OCI-LY7 (cell line): Measurements from ENCODE around the gene PARVB. TPM values are rescaled to one million over a fixed set of nuclear protein-coding genes. Genes with fewer than 3 reads are reported as not detected.

Experiments used
- BruUV-seq: library from RNA; stranded (reverse); fragments of 400-500 nt; replicated peaks from 2 replicates; lab custom pipeline; 2021; lab: Mats Ljungman, UMichigan
- CTCF ChIA-PET: fragments of 300-600 bp; sonication (Branson Sonifier 250); formaldehyde crosslinking; loops from one replicate; lab custom pipeline; 2022; ENCODE audit warnings: antibody characterized with exemption; ENCODE audit not compliant: unreplicated experiment; lab: Charles Lee
- POLR2A ChIA-PET: fragments of 300-600 bp; sonication (Branson Sonifier 250); formaldehyde crosslinking; loops from one replicate; lab custom pipeline; 2022; ENCODE audit warnings: antibody characterized with exemption; lab: Charles Lee
- DNase-seq: peaks from one replicate; pipeline ENCODE4 v3.0.0-alpha.2; 2015; ENCODE audit warnings: low spot score
- H2AFZ ChIP-seq: fragments of 200-600 bp; sonication (generic), shearing (Covaris generic); 2 replicates; pipeline ENCODE4 v1.6.1; 2014; ENCODE audit warnings: mild to moderate bottlenecking, antibody characterized with exemption, low read length, moderate library complexity
- H3K27ac ChIP-seq: fragments of 200-600 bp; sonication (generic); 2 replicates; pipeline ENCODE4 v1.5.1; 2014; ENCODE audit warnings: mixed run types, low read depth, mild to moderate bottlenecking, moderate library complexity, low read length, inconsistent platforms; ENCODE audit not compliant: poor library complexity, severe bottlenecking
- H3K36me3 ChIP-seq: fragments of 200-600 bp; sonication (generic); 2 replicates; pipeline ENCODE4 v1.6.1; 2014; ENCODE audit warnings: mild to moderate bottlenecking, antibody characterized with exemption, low read length, moderate library complexity, mixed read lengths; ENCODE audit not compliant: insufficient read depth
- H3K4me1 ChIP-seq: fragments of 200-600 bp; sonication (generic); 2 replicates; pipeline ENCODE4 v1.5.1; 2014; ENCODE audit warnings: mild to moderate bottlenecking, low read length; ENCODE audit not compliant: insufficient read depth, poor library complexity, severe bottlenecking
- H3K4me2 ChIP-seq: fragments of 200-600 bp; sonication (generic); 2 replicates; pipeline ENCODE4 v1.6.1; 2014; ENCODE audit warnings: mild to moderate bottlenecking, low read length
- H3K4me3 ChIP-seq: fragments of 200-600 bp; sonication (generic); 2 replicates; pipeline ENCODE4 v1.5.1; 2014; ENCODE audit warnings: mild to moderate bottlenecking, low read depth, low read length; ENCODE audit not compliant: poor library complexity, severe bottlenecking
- H3K79me2 ChIP-seq: fragments of 200-600 bp; sonication (generic); 2 replicates; pipeline ENCODE4 v1.6.1; 2016; ENCODE audit warnings: low read depth, mild to moderate bottlenecking, low read length, moderate library complexity, mixed read lengths; ENCODE audit not compliant: insufficient read depth
- H3K9me2 ChIP-seq: fragments of 200-600 bp; sonication (generic); 2 replicates; pipeline ENCODE4 v1.6.1; 2016; ENCODE audit warnings: mild to moderate bottlenecking, low read length, mixed read lengths; ENCODE audit not compliant: insufficient read depth
- H3K9me3 ChIP-seq: fragments of 200-600 bp; sonication (generic); 2 replicates; pipeline ENCODE4 v1.6.1; 2014; ENCODE audit warnings: mild to moderate bottlenecking, mixed run types, low read length, mixed read lengths
- H4K20me1 ChIP-seq: fragments of 200-600 bp; sonication (generic); 2 replicates; pipeline ENCODE4 v1.6.1; 2014; ENCODE audit warnings: mild to moderate bottlenecking, antibody characterized with exemption, low read length, moderate library complexity, mixed read lengths; ENCODE audit not compliant: insufficient read depth
- EZH2phosphoT487 ChIP-seq: fragments of 200-600 bp; sonication (generic); IDR thresholded peaks from 2 replicates; pipeline ENCODE4 v1.6.1; 2018; ENCODE audit warnings: low read depth, borderline replicate concordance, mild to moderate bottlenecking, mixed run types, antibody characterized with exemption, low read length, moderate library complexity, mixed read lengths
- intact Hi-C: fragments of 100-400 bp; cut with micrococcal nuclease; formaldehyde crosslinking; loops from one replicate; pipeline ENCODE4 v1.10.0; 2022; ENCODE audit not compliant: unreplicated experiment
- total RNA-seq, 2 experiments: library from RNA; depleted of rRNA in 1 of 2; stranded (reverse); fragments of >200 nt in 1 of 2; shearing (Covaris generic) in 1 of 2; gene quantifications; 2 replicates each; pipeline ENCODE4 v1.2.3, GENCODE V29; 2014 to 2022
- TF ChIP-seq, protein P1 (sequence below): fragments of 200-600 bp; sonication (generic); conservative IDR thresholded peaks from 2 replicates; pipeline ENCODE4 v1.5.1; 2014; ENCODE audit warnings: mild to moderate bottlenecking, antibody characterized with exemption, low read length, moderate library complexity, mixed read lengths

The PARVB gene
- total RNA-seq, 2 experiments from 2014 or later: 0.34 TPM; not detected in 1

DNA sequence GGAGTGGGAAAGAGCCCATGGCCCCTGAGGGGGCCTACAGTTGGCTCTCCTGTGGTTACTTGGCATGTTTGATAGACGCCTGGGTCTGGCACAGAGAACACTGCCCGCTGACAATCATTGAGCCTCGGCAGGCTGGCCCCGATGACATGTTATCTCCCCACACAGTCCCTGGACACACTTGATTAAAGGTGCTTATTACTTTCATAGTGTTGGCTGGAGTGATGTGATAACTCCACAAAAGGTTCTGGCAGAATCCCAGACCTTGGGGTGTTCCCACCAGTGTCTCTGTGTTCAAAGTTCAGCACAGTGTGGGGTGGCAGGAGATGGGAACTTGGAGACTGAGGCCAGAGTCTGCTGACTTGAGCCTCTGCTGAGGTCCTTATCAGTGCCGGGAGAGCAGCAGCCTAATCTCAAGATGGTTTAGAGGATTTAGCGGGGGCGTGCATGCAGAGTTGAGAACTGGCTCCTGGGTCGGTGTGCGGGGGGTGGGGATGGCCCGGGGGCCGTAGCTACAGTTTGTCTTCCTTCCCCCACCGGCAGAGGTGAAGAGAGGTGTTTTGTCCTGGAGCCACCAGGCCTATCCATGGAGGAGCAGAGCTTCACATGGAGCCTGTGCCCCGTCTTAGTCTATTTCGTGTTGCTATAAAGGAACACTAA lies 22.5 kb downstream of the PARVB start:
- TF ChIP-seq EZH2phosphoT487: no peak
- TF ChIP-seq, protein P1, sequence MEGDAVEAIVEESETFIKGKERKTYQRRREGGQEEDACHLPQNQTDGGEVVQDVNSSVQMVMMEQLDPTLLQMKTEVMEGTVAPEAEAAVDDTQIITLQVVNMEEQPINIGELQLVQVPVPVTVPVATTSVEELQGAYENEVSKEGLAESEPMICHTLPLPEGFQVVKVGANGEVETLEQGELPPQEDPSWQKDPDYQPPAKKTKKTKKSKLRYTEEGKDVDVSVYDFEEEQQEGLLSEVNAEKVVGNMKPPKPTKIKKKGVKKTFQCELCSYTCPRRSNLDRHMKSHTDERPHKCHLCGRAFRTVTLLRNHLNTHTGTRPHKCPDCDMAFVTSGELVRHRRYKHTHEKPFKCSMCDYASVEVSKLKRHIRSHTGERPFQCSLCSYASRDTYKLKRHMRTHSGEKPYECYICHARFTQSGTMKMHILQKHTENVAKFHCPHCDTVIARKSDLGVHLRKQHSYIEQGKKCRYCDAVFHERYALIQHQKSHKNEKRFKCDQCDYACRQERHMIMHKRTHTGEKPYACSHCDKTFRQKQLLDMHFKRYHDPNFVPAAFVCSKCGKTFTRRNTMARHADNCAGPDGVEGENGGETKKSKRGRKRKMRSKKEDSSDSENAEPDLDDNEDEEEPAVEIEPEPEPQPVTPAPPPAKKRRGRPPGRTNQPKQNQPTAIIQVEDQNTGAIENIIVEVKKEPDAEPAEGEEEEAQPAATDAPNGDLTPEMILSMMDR: no peak
- CTCF ChIA-PET: no interaction called here
- no peak overlapping the region for H2AFZ ChIP-seq
- H3K4me2 ChIP-seq: no peak overlapping the region
- no peaks in the 10 kb centered on the region for H3K4me1 ChIP-seq
- no peaks in the 10 kb centered on the region for H4K20me1 ChIP-seq
- intact Hi-C loops: no loop called here
- no peaks in the 10 kb centered on the region for H3K36me3 ChIP-seq
- DNase-seq: no peak
- no peaks in the 10 kb centered on the region for H3K79me2 ChIP-seq
- no TSS peak for BruUV-seq
- H3K9me2 ChIP-seq: no peaks in the 10 kb centered on the region
- POLR2A ChIA-PET: no interaction called here
- H3K4me3 ChIP-seq: no peak overlapping the region
- H3K9me3 ChIP-seq: no peaks in the 10 kb centered on the region
- H3K27ac ChIP-seq: no peak overlapping the region

- Histone ChIP-seq H4K20me1 (no peaks in the 10 kb centered on the region), H3K36me3 (no peaks in the 10 kb centered on the region), H3K9me2 (no peaks in the 10 kb centered on the region), H3K79me2 (no peaks in the 10 kb centered on the region), H2AFZ (no peak overlapping the region), H3K4me2 (peak overlapping the region; percentile 16; the same call in 1 of the 2 replicates), H3K4me3 (no peak overlapping the region), H3K9me3 (no peaks in the 10 kb centered on the region), H3K27ac (no peak overlapping the region), H3K4me1 (no peaks in the 10 kb centered on the region)
- BruUV-seq: no TSS peak
- no peak for DNase-seq
- TF ChIP-seq, protein P1: no peak
- TF ChIP-seq EZH2phosphoT487: no peak
- CTCF ChIA-PET: no interaction called here
- POLR2A ChIA-PET: no interaction called here
- intact Hi-C loops: no loop called here
These were observed 23.8 kb downstream of the PARVB start for GRCh38 chr22:44047891-44048301.

DNA sequence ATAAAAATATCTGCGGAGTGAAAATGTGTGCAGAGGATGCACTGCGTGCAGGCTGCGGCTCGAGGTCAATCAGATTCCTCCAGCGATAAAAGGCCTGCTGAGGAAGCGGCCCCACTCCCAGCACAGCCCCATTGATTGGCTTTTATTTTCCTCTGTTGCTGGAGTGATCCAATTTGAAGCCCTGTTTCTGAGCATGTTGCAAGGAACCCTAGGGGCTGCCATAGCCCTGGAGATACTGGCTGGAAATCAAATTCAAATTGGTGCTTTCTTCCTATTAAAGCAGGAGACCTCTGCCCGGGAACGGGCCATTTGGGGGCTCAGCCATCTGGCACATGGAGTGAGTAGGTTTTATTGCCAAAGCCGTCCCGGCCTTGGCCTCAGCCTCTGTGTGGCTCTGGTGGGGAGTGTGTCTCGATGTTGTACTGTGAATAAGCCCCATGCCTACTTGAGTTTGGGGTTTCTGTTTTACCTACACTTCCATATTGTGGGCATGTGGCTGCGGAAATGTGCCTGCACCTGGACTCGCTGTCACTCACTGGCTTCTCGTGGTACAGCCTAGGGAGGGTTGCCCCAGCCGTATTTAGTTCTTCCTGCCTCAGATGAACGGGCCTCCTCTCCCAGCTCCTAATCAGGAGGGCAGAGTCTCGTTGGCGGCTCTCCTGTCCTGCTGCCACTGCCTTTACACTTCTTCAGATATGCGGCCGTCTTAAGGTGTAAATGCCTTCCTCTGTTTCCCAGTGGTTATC lies 25.6 kb downstream of the PARVB start:
- Histone ChIP-seq H3K4me2 (no peak overlapping the region), H3K9me2 (no peaks in the 10 kb centered on the region), H3K9me3 (no peaks in the 10 kb centered on the region), H3K79me2 (no peaks in the 10 kb centered on the region), H3K4me1 (no peaks in the 10 kb centered on the region), H3K4me3 (no peak overlapping the region), H3K27ac (no peak overlapping the region), H2AFZ (no peak overlapping the region), H3K36me3 (no peaks in the 10 kb centered on the region), H4K20me1 (no peaks in the 10 kb centered on the region)
- intact Hi-C loops: no loop called here
- no TSS peak for BruUV-seq
- DNase-seq: no peak
- TF ChIP-seq, protein P1: no peak
- no peak for TF ChIP-seq EZH2phosphoT487
- POLR2A ChIA-PET: no interaction called here
- CTCF ChIA-PET: no interaction called here
